ENCODE measurements around the gene CHD5.

DNA sequence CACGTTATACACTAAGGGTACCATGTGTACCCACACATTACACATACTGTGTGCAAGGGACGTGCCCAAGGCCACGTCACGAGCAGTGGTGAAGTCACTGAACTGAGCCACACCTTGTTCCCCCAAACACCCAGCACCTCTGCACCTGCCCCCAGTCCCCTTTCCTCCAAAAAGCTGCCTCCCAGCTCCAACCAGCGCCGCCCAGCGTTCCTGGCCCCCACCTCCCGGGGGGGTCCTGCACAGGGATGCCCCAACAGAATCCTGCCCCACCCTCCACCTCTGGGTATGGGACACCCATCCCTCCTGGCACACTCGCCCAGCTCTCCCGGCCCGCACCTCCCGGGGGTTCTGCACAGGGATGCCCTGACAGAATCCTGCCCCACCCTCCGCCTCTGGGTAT is 54.1 kb downstream of the CHD5 start:
- TF ChIP-seq, protein P1, sequence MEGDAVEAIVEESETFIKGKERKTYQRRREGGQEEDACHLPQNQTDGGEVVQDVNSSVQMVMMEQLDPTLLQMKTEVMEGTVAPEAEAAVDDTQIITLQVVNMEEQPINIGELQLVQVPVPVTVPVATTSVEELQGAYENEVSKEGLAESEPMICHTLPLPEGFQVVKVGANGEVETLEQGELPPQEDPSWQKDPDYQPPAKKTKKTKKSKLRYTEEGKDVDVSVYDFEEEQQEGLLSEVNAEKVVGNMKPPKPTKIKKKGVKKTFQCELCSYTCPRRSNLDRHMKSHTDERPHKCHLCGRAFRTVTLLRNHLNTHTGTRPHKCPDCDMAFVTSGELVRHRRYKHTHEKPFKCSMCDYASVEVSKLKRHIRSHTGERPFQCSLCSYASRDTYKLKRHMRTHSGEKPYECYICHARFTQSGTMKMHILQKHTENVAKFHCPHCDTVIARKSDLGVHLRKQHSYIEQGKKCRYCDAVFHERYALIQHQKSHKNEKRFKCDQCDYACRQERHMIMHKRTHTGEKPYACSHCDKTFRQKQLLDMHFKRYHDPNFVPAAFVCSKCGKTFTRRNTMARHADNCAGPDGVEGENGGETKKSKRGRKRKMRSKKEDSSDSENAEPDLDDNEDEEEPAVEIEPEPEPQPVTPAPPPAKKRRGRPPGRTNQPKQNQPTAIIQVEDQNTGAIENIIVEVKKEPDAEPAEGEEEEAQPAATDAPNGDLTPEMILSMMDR (IDR thresholded peaks at IDR 0.05) = no peak
- no peak for TF ChIP-seq ZFX (IDR thresholded peaks at IDR 0.05; ENCODE audit: borderline replicate concordance)
